GM21723 (cell line): Measurements from ENCODE around the gene PREX1.

Source experiments
- ATAC-seq: cut with Tn5 transposase; IDR thresholded peaks from one replicate; pipeline ENCODE4 v1.9.1; 2021; ENCODE audit warnings: mild to moderate bottlenecking, moderate library complexity; ENCODE audit not compliant: unreplicated experiment

The PREX1 gene

GRCh38 chr20:48645666-48646065, 182.1 kb downstream of the PREX1 start:
- no peak for ATAC-seq

GRCh38 chr20:48644286-48644828, 183.4 kb downstream of the PREX1 start:
- ATAC-seq: no peak

GRCh38 chr20:48642105-48642880, 185.5 kb downstream of the PREX1 start:
- no peak for ATAC-seq

- ATAC-seq: no peak
Measured at GRCh38 chr20:48640871-48641270, 186.9 kb downstream of the PREX1 start.

GRCh38 chr20:48639899-48640298, 187.9 kb downstream of the PREX1 start:
- ATAC-seq: no peak

- no peak for ATAC-seq
Measured at GRCh38 chr20:48638546-48638945, 189.3 kb downstream of the PREX1 start.

GRCh38 chr20:48637461-48637860, 190.3 kb downstream of the PREX1 start:
- ATAC-seq: no peak

- no peak for ATAC-seq
Measured at GRCh38 chr20:48636301-48636700, 191.5 kb downstream of the PREX1 start.

GRCh38 chr20:48635791-48636267, 192.0 kb downstream of the PREX1 start:
- no peak for ATAC-seq

GRCh38 chr20:48635361-48635760, 192.4 kb downstream of the PREX1 start:
- ATAC-seq: no peak

- ATAC-seq: no peak
Measured at GRCh38 chr20:48634641-48635040, 193.2 kb downstream of the PREX1 start.

- ATAC-seq: no peak
Measured at GRCh38 chr20:48633620-48634257, 194.1 kb downstream of the PREX1 start.

- no peak for ATAC-seq
Measured at GRCh38 chr20:48632825-48633619, 194.8 kb downstream of the PREX1 start.

GRCh38 chr20:48632017-48632824, 195.6 kb downstream of the PREX1 start:
- ATAC-seq: no peak

- ATAC-seq: no peak
Measured at GRCh38 chr20:48631114-48632016, 196.4 kb downstream of the PREX1 start.

- no peak for ATAC-seq
Measured at GRCh38 chr20:48630342-48631075, 197.3 kb downstream of the PREX1 start.

GRCh38 chr20:48629960-48630315, 197.9 kb downstream of the PREX1 start:
- no peak for ATAC-seq

- ATAC-seq: no peak
Measured at GRCh38 chr20:48629069-48629959, 198.5 kb downstream of the PREX1 start.
